Heart left ventricle (tissue), 13 donors: ENCODE results near the gene FAM168A.
A peak's percentile ranks its signal among the peaks of the same experiment; 100 is the strongest.

Source experiments
- POLR2A ChIP-seq, 2 donors: fragments of 450-650 bp; IDR thresholded peaks; one replicate each; pipeline ENCODE4 v1.6.1; 2017; ENCODE audit warnings: antibody characterized with exemption in 2 of 2, mild to moderate bottlenecking in 2 of 2, moderate library complexity in 2 of 2
- TF ChIP-seq, protein P1 (sequence below), 12 donors: fragments of 200-600 bp; sonication (generic) in 4 of 12; IDR thresholded peaks; one replicate each; pipeline versions ENCODE4 v1.5.0 to v1.8.0; 2018 to 2022; ENCODE audit warnings: antibody characterized with exemption in 12 of 12, mild to moderate bottlenecking in 5 of 12
- donor health status: ischemic (EF 13 %, LVEDD 7.1; RV severe dilation, severe dysfunction).
- donor health status: DM: no; HTN: yes; CAD: no.
- donor health status: DM: no; HTN: no; CAD: no.
- donor health status: ischemic (EF 25% LVEDD 6.9; RV normal size, moderate dysfunction).
- donor health status: ischemic (EF 25% LVEDD 5.7; RV mildly dilated, moderate dysfunction).
- donor health status: ischemic (EF 35%, LVEDD 5.7; RV mildly dilated, moderate dysfunction).
- donor health status: nonischemic (EF 11% LVEDD 7.7; RV severe dilation, severe dysfunction).
- donor health status: DM: yes; HTN: yes; CAD: no.
- donor health status: PGD.
- donor health status: ischemic (EF 29% LVEDD 5.4; RV normal size, mild dysfunction).
- donor health status: nonischemic (EF 23%, LVEDD 6.1; RV moderate dilation, normal function).

GRCh38 chr11:73393479-73394415 is 204.2 kb downstream of the FAM168A start:
- TF ChIP-seq, protein P1, sequence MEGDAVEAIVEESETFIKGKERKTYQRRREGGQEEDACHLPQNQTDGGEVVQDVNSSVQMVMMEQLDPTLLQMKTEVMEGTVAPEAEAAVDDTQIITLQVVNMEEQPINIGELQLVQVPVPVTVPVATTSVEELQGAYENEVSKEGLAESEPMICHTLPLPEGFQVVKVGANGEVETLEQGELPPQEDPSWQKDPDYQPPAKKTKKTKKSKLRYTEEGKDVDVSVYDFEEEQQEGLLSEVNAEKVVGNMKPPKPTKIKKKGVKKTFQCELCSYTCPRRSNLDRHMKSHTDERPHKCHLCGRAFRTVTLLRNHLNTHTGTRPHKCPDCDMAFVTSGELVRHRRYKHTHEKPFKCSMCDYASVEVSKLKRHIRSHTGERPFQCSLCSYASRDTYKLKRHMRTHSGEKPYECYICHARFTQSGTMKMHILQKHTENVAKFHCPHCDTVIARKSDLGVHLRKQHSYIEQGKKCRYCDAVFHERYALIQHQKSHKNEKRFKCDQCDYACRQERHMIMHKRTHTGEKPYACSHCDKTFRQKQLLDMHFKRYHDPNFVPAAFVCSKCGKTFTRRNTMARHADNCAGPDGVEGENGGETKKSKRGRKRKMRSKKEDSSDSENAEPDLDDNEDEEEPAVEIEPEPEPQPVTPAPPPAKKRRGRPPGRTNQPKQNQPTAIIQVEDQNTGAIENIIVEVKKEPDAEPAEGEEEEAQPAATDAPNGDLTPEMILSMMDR (IDR thresholded peaks at IDR 0.05): peak; percentile 58 to 83 (median 78)
- no peak for TF ChIP-seq POLR2A (IDR thresholded peaks at IDR 0.05)
